GM18499 (cell line): ENCODE results near the gene ZNF778.
"Not testable (repeated sequence)": the region's sequence is repeated elsewhere in the genome, so short reads cannot be mapped to it uniquely, and the experiment has no call there.

Source experiments
- ATAC-seq: cut with Tn5 transposase; IDR thresholded peaks from one replicate; pipeline ENCODE4 v1.9.1; 2021; ENCODE audit warnings: moderate number of reproducible peaks; ENCODE audit not compliant: insufficient read depth, unreplicated experiment

The ZNF778 gene

DNA sequence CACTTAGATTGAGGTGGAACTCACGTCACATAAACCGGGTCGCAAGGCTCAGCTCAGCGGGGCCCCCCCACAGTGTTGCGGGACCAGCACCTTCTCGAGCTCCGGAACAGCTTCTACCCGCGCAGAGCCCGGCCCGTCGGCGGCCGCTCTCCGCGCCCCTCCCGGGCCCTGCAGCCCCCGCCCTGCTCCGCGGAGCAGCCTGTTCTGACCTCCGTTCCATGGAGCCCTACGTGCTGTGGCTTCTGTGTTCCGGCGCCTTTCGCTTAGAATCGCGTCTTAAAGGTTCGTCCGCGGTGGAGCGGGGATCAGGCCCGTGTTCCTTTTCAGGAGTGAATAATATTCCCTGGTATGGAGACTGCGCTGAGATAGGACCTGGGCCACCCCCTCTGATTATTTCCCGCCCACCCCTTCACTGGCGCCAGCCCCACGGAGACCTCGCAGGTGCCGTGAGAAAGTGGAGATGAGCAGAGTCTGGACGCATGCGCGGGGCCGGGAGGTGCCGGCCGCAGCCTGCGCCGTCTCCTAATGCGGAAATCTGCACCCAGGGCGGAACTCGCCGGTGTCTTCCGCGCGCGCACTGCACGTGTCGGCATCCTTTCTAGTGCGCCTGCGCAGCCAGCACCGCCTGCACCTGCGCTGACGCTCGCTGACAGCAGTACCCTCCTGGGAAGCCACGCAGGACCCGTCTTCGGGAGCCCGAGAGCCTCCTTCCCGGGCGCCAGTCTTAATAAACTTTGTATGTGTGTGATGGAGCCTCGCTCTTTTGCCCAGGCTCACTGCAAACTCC is 30.9 kb downstream of the ZNF778 start:
- ATAC-seq: no peak

DNA sequence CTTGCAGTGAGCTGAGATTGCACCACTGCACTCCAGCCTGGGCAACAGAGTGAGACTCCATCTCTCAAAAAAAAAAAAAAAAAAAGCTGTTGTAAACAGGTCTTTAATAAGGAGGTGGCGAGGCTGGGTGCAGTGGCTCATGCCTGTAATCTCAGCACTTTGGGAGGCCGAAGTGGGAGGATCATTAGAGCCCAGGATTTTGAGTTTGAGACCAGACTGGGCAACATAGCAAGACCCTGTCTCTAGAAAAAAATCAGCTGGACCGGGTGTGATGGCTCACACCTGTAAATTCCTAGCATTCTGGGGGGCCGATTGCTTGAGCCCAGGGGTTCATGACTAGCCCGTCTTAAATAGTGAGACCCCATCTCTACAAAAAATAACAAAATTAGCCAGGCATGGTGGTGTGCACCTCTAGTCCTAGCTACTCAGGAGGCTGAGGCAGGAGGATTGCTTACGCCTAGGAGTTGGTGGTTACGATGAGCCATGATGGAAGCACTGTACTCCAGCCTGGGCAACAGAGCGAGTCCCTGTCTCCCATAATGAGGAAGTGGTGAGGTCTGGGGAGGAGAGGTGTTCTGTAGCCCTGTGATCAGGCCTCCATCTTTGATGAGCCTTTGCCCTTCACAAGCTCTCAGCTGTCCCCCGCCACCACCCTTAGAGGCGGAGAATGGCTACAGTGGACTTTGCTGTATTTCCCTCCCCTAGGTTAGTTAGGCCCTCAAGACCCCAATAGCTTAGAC is 36.2 kb downstream of the ZNF778 start:
- no peak for ATAC-seq

DNA sequence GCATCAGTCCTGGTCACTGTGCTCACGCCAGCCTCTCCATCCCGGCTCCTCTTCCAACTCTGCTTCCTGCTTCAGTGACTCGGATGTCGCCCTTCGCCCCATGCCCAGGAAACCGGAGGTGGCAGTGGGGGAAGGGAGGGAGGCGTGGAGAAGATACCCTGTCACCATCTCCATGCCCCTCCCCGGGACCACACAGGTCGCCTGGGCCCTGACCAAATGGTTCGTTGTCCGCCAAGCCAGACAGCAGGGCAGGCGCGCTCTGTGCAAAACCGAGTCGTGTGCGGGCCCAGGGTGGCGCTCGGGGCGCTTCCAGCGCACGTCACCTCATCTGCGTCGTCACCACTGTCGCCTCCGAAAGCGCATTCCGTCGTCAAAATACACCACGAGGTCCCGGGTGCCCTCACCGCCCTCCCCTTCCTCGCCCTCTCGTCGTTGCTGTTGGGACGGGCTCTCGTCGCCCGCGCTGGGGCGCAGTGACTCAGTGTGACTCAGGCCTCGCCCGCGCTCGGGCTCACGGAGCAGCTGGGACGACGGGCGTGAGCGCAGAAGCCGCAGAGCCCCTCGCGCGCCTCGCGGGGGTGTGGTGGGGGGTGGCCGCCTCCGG is 39.2 kb downstream of the ZNF778 start:
- ATAC-seq: no peak

DNA sequence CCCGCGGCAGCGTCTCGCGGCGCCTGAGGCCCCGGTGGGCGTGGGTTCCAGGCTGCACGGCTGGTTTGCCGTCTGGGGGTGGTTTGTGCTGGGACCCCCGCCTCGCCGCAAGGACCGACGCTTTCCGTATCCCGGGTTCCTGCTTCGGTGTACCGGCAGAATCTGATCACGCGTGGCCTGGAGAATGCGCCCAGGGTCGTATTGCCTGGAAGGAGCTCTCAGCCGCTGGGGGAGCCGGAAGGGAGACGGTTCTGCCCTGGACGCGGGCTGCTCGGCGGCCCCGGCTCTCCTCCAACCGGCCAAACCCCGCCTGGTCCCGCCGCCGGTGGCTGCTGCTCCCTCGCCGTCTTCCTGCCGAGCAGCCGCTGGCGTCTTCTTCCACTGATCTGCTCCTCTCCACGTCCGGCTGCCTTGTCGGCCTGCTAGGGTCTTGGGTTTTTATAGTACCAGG is 39.8 kb downstream of the ZNF778 start:
- ATAC-seq: no peak

GRCh38 chr16:89257757-89258465 is 40.4 kb downstream of the ZNF778 start:
- ATAC-seq: no peak

DNA sequence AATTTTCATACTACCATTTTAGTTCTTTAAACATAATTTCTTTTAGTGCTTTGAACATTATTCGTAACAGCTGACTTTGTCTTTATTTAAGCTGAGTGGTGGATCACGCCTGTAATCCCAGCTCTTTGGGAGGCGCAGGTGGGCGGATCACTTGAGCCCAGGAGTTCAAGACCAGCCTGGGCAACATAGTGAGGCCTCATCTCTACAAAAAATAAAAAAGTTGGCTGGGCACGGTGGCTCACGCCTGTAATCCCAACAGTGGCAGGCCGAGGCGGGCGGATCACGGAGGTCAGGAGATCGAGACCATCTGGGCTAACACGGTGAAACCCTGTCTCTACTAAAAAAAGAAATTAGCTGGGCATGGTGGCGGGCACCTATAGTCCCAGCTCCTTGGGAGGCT is 42.4 kb downstream of the ZNF778 start:
- ATAC-seq: not testable (repeated sequence)

DNA sequence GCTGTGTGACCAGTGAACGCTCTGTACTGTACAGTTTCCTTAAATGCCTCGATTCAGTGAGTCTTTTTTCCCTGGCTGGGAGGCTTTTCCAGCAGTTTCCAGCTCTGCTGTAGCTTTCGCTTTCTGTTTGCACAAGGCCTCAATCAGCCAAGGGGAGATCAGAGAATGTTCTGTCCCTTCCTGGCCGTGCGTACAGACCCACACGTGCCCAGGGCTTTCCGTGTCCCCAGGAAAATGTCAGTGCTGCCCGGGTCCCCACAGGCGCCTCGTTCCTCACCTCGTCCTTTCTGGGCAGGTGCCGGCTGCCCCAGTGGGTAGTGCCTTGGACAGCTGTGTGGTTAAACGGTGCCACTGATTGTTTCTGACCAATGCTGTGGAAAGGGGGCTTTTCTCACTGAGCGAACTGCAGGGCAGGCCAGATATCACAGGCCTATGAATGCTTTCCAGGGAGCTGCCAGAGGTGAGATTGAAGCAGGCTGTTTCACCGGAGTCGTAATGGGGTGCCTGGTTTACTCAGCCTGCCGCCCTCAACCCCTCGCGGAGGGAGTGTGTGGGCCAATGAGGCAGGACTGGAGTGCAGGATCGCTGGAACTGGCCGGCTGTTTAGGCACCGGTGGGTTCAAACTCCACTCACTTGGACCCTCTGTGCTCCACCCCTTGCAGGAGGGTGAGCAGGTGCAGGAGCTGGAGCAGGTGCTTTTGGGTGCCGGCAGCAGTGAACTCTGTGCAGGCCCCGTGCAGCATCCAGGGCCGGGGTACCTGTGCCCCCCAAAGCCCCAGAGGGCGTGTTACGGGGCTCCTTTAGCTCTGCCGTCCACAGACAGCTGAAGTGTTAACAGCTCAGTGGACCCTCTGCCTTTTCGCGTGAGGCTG is 44.4 kb downstream of the ZNF778 start:
- no peak for ATAC-seq

DNA sequence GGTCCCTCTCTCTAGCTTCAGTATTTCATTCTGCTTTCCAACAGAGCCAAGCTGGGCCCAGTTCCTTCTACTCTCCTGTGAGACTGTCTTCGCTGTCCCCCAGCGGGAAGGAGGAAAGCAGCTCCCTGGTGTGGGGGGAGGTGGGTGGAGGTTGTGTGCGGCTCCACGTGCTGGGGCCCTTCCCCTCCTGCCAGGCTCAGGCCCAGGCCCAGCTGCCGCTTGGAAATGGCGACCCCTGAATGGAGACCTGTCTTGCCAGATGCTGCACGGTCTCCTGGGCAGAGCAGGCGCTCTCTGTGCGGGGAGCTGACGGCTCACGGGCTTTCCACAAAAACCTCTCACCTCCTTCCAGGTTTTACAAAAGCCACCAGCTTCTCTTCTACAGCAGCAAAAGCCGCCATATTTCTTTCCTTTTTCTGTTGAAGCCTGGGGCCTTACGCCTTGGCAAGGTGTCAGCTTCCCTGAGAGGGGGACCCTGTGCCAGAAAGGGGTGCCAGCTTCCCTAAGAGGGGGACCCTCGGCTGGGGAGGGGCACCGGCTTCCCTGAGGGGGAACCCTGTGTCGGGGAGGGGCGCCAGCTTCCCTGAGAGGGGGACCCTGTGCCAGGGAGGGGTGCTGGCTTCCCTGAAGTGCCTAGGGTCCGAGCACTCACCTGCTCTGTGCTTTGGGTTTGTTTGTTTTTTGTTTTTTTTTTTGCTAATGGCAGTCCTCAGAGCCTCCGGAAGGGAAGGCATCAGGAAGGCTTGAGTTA is 47.5 kb downstream of the ZNF778 start:
- ATAC-seq: no peak

DNA sequence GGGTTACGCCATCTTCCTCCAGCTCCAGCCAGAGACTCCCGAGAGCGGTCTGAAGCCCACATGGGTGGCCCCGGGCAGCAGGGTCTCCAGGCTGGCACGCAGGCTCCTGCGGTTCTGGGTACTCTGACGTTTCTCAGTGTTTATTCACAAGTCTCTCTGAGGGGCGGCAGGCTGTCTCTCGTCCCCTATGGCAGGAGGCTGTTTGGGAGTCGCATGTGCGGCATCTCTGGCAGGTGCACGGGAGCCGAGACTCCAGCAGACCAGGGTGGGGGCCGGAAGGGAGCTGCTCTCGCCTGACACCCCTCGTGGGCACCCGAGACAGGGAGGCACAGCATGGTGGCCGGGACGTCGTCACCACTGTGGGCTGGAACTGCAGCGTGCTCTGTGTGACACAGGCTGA is 48.1 kb downstream of the ZNF778 start:
- no peak for ATAC-seq

- ATAC-seq: no peak
Measured at GRCh38 chr16:89266521-89267134, 49.1 kb downstream of the ZNF778 start.

- not testable (repeated sequence) for ATAC-seq
Measured at GRCh38 chr16:89267746-89268145, 50.2 kb downstream of the ZNF778 start.

DNA sequence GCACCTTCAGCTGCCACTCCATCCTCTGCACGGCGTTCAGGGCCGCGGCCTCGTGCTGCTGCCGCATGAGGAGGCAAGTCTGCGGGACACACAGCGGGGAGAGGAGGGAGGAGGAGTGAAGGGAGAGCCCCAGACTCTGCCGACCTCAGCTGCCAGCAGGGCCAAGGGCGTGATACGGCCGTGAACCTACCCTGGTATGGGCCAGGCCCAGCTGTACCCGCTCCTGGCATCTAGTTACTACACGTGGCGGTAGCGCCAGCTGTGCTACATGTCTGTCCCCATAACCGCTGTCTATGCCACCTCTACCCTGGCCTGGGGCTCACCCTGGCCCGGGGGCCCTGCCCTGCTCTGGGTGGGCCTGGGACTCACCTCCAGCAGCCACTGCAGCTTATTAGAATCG is 51.1 kb downstream of the ZNF778 start:
- no peak for ATAC-seq

DNA sequence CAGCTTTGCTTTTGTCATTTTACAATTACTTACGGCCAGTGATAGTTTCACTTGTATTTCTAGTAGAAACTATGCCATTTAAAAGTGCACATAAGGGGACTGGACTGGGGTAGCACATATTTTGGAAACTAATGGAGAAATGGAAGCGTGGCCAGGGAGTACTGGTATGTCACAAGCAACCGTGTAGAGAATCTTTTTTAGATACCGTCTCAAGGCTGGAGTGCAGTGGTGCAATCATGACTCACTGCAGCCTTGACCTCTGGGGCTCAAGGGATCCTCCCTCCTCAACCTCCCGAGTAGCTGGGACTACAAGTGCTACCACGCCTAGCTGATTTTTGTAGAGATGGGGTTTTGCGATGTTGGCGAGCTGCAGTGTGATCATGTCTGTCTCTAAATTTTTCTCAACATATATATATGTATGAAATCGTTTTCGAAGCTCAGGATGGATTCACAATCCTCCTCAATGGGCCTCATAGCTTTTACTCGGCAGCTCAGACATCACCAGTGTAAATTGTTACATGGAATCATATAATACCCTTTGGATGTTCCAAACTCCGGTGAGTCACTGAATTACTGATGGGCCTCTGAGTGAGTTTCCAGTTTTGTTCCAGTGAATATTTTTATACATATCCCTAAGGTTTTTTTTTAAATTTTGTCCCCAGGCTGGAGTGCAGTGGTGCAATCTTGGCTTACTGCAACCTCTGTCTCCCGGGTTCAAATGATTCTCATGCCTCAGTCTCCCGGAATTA is 51.7 kb downstream of the ZNF778 start:
- ATAC-seq: no peak

DNA sequence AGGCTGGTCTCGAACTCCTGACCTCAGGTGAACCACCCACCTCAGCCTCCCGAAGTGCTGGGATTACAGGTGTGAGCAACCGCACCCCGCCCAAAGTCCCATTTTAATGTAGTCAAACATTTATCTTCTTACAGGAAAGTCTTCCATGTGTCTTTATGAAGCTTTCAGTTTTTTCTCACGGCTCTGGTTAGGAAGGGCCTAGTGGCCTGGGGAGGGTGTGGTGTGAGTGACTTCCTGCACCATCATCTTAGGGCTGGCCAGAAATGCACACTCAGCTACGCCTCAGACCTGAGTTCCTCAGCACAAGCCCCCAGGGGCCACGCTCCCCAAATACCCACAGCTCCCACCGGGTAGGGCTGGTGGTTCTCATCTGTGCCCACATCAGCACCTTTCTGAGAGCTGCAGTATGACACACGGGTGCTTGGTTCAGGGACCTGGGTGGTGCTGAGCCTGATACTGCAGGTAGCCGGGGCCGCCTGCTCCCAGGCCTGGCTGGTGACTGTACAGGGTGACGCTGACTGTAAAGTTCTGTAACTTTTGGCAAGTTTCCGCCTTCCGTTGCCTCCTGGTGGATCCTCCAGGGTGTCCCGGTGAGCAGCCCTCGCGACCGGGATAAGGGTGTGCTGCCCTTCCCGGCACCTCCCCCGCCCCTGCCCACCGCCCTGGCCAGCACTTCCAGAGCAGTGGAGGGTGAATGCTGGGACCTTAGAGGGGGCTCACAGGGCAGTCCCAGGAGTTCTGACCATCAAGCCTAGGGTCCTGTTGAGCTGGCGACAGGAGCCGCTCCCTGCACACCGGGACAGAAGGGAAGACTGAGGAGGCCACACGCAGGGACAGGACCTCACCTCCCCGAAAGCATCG is 52.5 kb downstream of the ZNF778 start:
- ATAC-seq: no peak

- ATAC-seq: no peak
Measured at GRCh38 chr16:89270666-89271345, 53.3 kb downstream of the ZNF778 start.

DNA sequence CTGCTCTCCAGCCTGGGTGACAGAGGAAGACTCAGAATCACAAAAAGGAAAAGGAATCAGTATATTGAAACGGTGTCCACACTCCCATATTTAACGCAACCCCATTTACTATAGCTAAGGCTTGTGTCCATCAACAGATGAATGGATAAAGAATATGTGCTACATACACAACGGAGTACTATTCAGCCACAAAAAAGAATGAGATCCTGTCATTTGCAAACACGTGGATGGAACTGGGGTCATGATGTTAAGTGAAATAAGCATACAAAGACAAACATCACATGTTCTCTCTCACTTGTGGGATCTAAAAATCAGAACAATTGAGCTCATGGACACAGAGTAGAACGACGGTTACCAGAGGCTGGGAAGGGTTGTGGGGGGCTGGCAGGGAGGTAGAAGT is 55.1 kb downstream of the ZNF778 start:
- ATAC-seq: no peak
